ENCODE data around the gene GNB5. TPM values are rescaled to one million over a fixed set of nuclear protein-coding genes. Genes with fewer than 3 reads are reported as not detected.
A peak's percentile ranks its signal among the peaks of the same experiment; 100 is the strongest.
"Not testable (repeated sequence)": the region's sequence is repeated elsewhere in the genome, so short reads cannot be mapped to it uniquely, and the experiment has no call there.

Gene GNB5
- total and polyA plus RNA-seq, 4 experiments from 2014 or later = 52.2 to 69.9 (median 61.8) TPM

- Histone ChIP-seq H3K4me1 (ENCODE audit: insufficient read depth, low read length) (no peaks in the 10 kb centered on the region), H3K9me3 (ENCODE audit: control insufficient read depth in 1 of 2, low read length in 2 of 2) (no peaks in the 10 kb centered on the region), H3K27me3 (ENCODE audit: insufficient read depth, low read length) (no peaks in the 10 kb centered on the region), H3K27ac (ENCODE audit: low read depth, low read length) (no peak overlapping the region), H3K4me3 (ENCODE audit: low read length in 2 of 2) (no peak overlapping the region), H3K36me3 (ENCODE audit: insufficient read depth, low read length) (no peaks in the 10 kb centered on the region)
- DNase-seq = no peak
- no peak overlapping the region for H3K27ac Mint-ChIP-seq
- intact Hi-C loops (cut with micrococcal nuclease) = no loop called here
- no peak overlapping the region for H3K4me3 Mint-ChIP-seq
- CTCF ChIA-PET (ENCODE audit: partially characterized antibody) = interaction anchor here (0.7 to 8.3 kb wide), 10 partner anchors 15 to 197 kb away, joined by 3 to 66 read pairs (median 4); no protein-coding TSS in a partner anchor
- no peaks in the 10 kb centered on the region for H3K36me3 Mint-ChIP-seq
- POLR2A ChIA-PET (ENCODE audit: partially characterized antibody) = interaction anchor here (1.4 kb wide), 1 partner anchor 63 kb away, joined by 4 read pairs; no protein-coding TSS in a partner anchor
- H3K27me3 Mint-ChIP-seq = no peaks in the 10 kb centered on the region
- peaks cover 2 to 14% (median 6%) of the 10 kb centered on the region in 4 donors for H3K4me1 Mint-ChIP-seq
- no peaks in the 10 kb centered on the region for H3K9me3 Mint-ChIP-seq
Measured at GRCh38 chr15:52083603-52084002, 107.6 kb downstream of the GNB5 start.

- POLR2A ChIA-PET (ENCODE audit: partially characterized antibody) = interaction anchor here (1.4 kb wide), 1 partner anchor 63 kb away, joined by 4 read pairs; no protein-coding TSS in a partner anchor
- DNase-seq; H3K27ac Mint-ChIP-seq; H3K27me3 ChIP-seq (ENCODE audit: insufficient read depth, low read length); H3K4me1 ChIP-seq (ENCODE audit: insufficient read depth, low read length); H3K36me3 ChIP-seq (ENCODE audit: insufficient read depth, low read length); H3K9me3 Mint-ChIP-seq; H3K9me3 ChIP-seq (ENCODE audit: control insufficient read depth in 1 of 2, low read length in 2 of 2); H3K4me3 ChIP-seq (ENCODE audit: low read length in 2 of 2); H3K4me3 Mint-ChIP-seq; H3K27ac ChIP-seq (ENCODE audit: low read depth, low read length); H3K36me3 Mint-ChIP-seq; intact Hi-C loops (cut with micrococcal nuclease); H3K27me3 Mint-ChIP-seq: not testable (repeated sequence)
- CTCF ChIA-PET (ENCODE audit: partially characterized antibody) = interaction anchor here (0.9 to 8.3 kb wide), 9 partner anchors 14 to 153 kb away, joined by 3 to 66 read pairs (median 4); no protein-coding TSS in a partner anchor
- peaks cover 2 to 15% (median 6%) of the 10 kb centered on the region in 4 donors for H3K4me1 Mint-ChIP-seq
Measured at GRCh38 chr15:52083037-52083359, 108.2 kb downstream of the GNB5 start.

GRCh38 chr15:52082197-52083036 lies 108.8 kb downstream of the GNB5 start:
- DNase-seq = no peak
- peaks cover 2 to 15% (median 6%) of the 10 kb centered on the region in 4 donors for H3K4me1 Mint-ChIP-seq
- POLR2A ChIA-PET (ENCODE audit: partially characterized antibody) = interaction anchor here (1.4 kb wide), 1 partner anchor 62 kb away, joined by 4 read pairs; no protein-coding TSS in a partner anchor
- H3K4me1 ChIP-seq (ENCODE audit: insufficient read depth, low read length) = no peaks in the 10 kb centered on the region
- H3K9me3 Mint-ChIP-seq = no peaks in the 10 kb centered on the region
- no peaks in the 10 kb centered on the region for H3K9me3 ChIP-seq (ENCODE audit: control insufficient read depth in 1 of 2, low read length in 2 of 2)
- intact Hi-C loops (cut with micrococcal nuclease) = no loop called here
- no peak overlapping the region for H3K27ac Mint-ChIP-seq
- H3K27me3 ChIP-seq (ENCODE audit: insufficient read depth, low read length) = no peaks in the 10 kb centered on the region
- H3K36me3 Mint-ChIP-seq = no peaks in the 10 kb centered on the region
- H3K4me3 Mint-ChIP-seq = no peak overlapping the region
- H3K27me3 Mint-ChIP-seq = no peaks in the 10 kb centered on the region
- H3K4me3 ChIP-seq (ENCODE audit: low read length in 2 of 2) = no peak overlapping the region
- no peak overlapping the region for H3K27ac ChIP-seq (ENCODE audit: low read depth, low read length)
- H3K36me3 ChIP-seq (ENCODE audit: insufficient read depth, low read length) = no peaks in the 10 kb centered on the region
- CTCF ChIA-PET (ENCODE audit: partially characterized antibody) = interaction anchor here (1.0 to 8.3 kb wide), 7 partner anchors 14 to 152 kb away, joined by 3 to 66 read pairs (median 9); no protein-coding TSS in a partner anchor

GRCh38 chr15:52080706-52081392 lies 110.3 kb downstream of the GNB5 start:
- Mint-ChIP-seq H3K4me3 (no peak overlapping the region), H3K27me3 (no peaks in the 10 kb centered on the region), H3K27ac (no peak overlapping the region), H3K9me3 (no peaks in the 10 kb centered on the region), H3K36me3 (no peaks in the 10 kb centered on the region), H3K4me1 (peaks cover 2 to 15% (median 6%) of the 10 kb centered on the region in 4 donors)
- POLR2A ChIA-PET (ENCODE audit: partially characterized antibody) = interaction anchor here (3.4 kb wide), 1 partner anchor 109 kb away, joined by 16 read pairs; the partner anchor contains the start of gene LEO1
- H3K36me3 ChIP-seq (ENCODE audit: insufficient read depth, low read length) = no peaks in the 10 kb centered on the region
- no peak overlapping the region for H3K27ac ChIP-seq (ENCODE audit: low read depth, low read length)
- H3K27me3 ChIP-seq (ENCODE audit: insufficient read depth, low read length) = no peaks in the 10 kb centered on the region
- H3K4me3 ChIP-seq (ENCODE audit: low read length in 2 of 2) = no peak overlapping the region
- no peak for DNase-seq
- intact Hi-C loops (cut with micrococcal nuclease) = no loop called here
- CTCF ChIA-PET (ENCODE audit: partially characterized antibody) = interaction anchor here (0.8 to 8.3 kb wide), 12 partner anchors 12 to 192 kb away, joined by 3 to 101 read pairs (median 10); partner anchors contain the start of gene LEO1
- no peaks in the 10 kb centered on the region for H3K9me3 ChIP-seq (ENCODE audit: control insufficient read depth in 1 of 2, low read length in 2 of 2)
- H3K4me1 ChIP-seq (ENCODE audit: insufficient read depth, low read length) = no peaks in the 10 kb centered on the region

- H3K4me3 ChIP-seq (ENCODE audit: low read length in 2 of 2) = no peak overlapping the region
- Mint-ChIP-seq H3K4me3 (no peak overlapping the region), H3K36me3 (no peaks in the 10 kb centered on the region), H3K27me3 (no peaks in the 10 kb centered on the region), H3K27ac (no peak overlapping the region), H3K4me1 (peaks cover 2 to 15% (median 6%) of the 10 kb centered on the region in 4 donors), H3K9me3 (no peaks in the 10 kb centered on the region)
- intact Hi-C loops (cut with micrococcal nuclease) = no loop called here
- ChIA-PET CTCF (ENCODE audit: partially characterized antibody) (interaction anchor here (0.6 to 8.3 kb wide), 18 partner anchors 11 to 191 kb away, joined by 3 to 101 read pairs (median 4); partner anchors contain the start of gene LEO1), POLR2A (ENCODE audit: partially characterized antibody) (interaction anchor here (3.4 kb wide), 1 partner anchor 109 kb away, joined by 16 read pairs; the partner anchor contains the start of gene LEO1)
- no peak for DNase-seq
- H3K27me3 ChIP-seq (ENCODE audit: insufficient read depth, low read length) = no peaks in the 10 kb centered on the region
- no peaks in the 10 kb centered on the region for H3K9me3 ChIP-seq (ENCODE audit: control insufficient read depth in 1 of 2, low read length in 2 of 2)
- H3K4me1 ChIP-seq (ENCODE audit: insufficient read depth, low read length) = no peaks in the 10 kb centered on the region
- H3K36me3 ChIP-seq (ENCODE audit: insufficient read depth, low read length) = no peaks in the 10 kb centered on the region
- no peak overlapping the region for H3K27ac ChIP-seq (ENCODE audit: low read depth, low read length)
Measured at GRCh38 chr15:52080031-52080430, 111.2 kb downstream of the GNB5 start.

- Histone ChIP-seq H3K4me3 (ENCODE audit: low read length in 2 of 2) (no peak overlapping the region), H3K4me1 (ENCODE audit: insufficient read depth, low read length) (no peaks in the 10 kb centered on the region), H3K36me3 (ENCODE audit: insufficient read depth, low read length) (no peaks in the 10 kb centered on the region), H3K9me3 (ENCODE audit: control insufficient read depth in 1 of 2, low read length in 2 of 2) (no peaks in the 10 kb centered on the region), H3K27ac (ENCODE audit: low read depth, low read length) (no peak overlapping the region), H3K27me3 (ENCODE audit: insufficient read depth, low read length) (no peaks in the 10 kb centered on the region)
- no peaks in the 10 kb centered on the region for H3K9me3 Mint-ChIP-seq
- peak; percentile 72 to 80 (median 73) for DNase-seq
- H3K36me3 Mint-ChIP-seq = no peaks in the 10 kb centered on the region
- no peaks in the 10 kb centered on the region for H3K27me3 Mint-ChIP-seq
- POLR2A ChIA-PET (ENCODE audit: partially characterized antibody) = interaction anchor here (1.1 to 3.4 kb wide), 4 partner anchors 8 to 108 kb away, joined by 3 to 16 read pairs (median 8); partner anchors contain the start of gene LEO1
- peaks cover 2 to 15% (median 6%) of the 10 kb centered on the region in 4 donors for H3K4me1 Mint-ChIP-seq
- H3K4me3 Mint-ChIP-seq = peak overlapping the region in 1 of 8 donors; percentile 0
- CTCF ChIA-PET (ENCODE audit: partially characterized antibody) = interaction anchor here (0.6 to 8.3 kb wide), 43 partner anchors 11 to 190 kb away, joined by 3 to 101 read pairs (median 4); partner anchors contain the start of gene LEO1
- intact Hi-C loops (cut with micrococcal nuclease) = loop anchor here (1.0 to 5.0 kb wide), 6 partner anchors 32 to 191 kb away; no protein-coding TSS in a partner anchor
- peak overlapping the region in 1 of 7 donors; percentile 31 for H3K27ac Mint-ChIP-seq
Measured at GRCh38 chr15:52078876-52079700, 112.1 kb downstream of the GNB5 start.
